Measurements from ENCODE around the gene CMA1.

CMA1 gene

DNA sequence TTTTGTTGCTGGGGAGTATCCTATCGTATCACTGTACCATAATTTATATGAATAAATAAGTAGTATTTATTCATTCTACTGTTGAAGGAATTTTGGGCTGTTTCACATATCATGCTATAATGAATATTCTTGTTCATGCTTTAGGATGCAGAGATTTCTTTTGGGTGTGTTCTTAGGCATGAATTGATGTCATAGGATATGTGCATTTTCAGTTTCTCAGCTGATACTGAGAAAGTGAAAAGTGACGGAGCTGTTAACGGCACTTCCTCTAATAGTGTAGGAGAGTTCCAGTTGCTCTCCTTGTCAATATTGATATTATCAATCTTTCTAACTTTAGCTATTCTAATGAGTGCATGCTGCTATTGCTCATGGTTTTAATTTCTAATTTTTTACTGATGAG lies 42.3 kb downstream of the CMA1 start:
- in situ Hi-C loops (cut with MboI; ENCODE audit: low sequenced_read_pairs), result no loop called here

DNA sequence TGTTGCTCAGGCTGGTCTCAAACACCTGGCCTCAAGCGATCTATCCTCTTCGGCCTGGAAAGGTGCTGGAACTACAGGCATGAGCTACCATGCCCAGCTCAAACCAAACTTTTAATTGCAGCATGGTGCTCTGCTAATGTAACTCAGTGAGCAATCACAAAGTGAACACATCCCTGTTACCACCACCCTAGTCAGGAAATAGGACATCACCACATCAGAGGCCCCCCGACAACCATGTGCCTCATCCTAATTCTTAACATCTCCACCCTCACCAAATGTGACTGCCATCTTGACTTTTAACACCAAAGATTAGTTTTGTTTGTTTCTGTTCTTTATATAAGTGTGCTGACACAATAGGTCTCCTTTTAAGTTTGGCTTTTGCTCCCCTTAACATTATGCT lies 42.7 kb downstream of the CMA1 start:
- in situ Hi-C loops (cut with MboI; ENCODE audit: low sequenced_read_pairs), result no loop called here

DNA sequence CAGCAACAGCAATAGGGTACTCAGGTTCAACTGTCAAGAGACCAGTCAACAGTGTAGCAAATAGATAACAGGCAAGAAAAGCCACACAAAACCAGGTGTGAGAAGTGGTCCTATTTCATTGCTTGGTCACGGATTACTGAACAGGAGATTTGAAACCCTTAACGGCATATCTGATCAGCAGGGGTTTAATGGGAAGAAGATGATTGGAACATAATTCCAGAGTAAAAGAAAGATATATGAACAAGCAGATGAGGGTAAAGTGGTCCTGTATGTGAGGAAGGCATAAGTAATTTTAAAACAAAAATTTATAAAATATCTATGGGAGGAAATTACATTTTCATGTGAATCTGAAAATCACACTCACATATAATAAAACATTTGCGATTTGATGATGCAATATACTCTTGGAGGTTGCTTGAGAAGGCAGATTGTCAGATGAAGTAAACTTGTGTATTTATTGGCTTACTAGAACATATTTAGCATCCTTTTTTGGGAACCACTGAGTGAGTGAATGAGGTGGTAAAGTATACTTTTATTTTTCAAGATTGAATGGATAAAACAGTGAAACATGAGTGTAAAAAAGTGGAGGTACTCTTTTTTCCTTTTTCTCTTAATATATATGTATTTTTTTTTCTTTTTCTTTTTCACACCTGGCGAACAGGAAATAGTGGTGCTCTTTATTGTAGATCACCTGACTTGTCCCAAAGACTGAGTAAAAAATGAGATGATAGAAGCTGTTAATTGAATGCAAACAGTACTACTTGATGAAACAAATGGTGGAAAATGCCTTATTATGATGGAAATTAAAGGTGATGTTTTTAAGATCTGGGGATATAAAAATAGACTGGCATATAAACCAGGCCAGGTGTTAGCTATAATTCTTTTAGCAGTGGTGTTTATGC lies 43.9 kb downstream of the CMA1 start:
- in situ Hi-C loops (cut with MboI; ENCODE audit: low sequenced_read_pairs), result no loop called here

DNA sequence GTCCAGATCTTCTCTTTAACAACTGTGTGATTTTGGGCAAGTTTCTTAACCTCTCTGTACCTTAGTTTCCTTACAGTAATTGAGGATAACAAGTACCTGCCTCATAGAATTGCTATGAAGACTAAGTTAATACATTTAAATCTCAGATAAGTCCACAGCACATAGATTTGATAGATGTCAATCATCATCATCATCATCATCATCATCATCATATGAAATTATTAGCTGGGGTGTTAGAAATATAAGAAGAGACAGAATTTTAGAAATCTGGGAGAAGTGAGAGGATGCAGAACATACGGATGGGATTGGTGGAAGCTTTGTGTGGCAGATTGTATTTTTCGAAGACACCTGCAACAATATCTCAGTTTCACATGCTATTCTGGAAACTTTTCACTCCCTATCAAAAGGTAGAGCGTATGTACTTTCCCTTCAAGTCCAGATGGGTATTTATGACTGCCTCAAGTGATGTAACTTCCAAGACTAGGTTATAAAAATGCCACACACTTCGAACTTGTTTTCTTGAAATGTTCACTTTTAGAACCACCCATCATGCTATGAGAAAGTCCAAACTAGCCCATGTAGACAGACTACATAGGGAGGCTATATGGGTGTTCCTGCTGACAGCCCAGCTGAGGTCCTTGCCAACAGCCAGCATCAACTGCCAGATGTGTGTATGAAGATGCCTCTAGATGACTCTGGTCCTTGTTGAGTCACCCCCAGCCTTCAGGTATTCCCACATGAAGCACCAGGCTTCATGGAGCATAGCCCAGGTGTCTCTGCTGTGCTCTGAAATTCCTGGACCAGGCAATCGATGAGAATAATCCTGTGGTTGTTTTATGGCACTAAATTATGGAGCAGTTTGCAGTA lies 44.8 kb downstream of the CMA1 start:
- in situ Hi-C loops (cut with MboI; ENCODE audit: low sequenced_read_pairs), result no loop called here

DNA sequence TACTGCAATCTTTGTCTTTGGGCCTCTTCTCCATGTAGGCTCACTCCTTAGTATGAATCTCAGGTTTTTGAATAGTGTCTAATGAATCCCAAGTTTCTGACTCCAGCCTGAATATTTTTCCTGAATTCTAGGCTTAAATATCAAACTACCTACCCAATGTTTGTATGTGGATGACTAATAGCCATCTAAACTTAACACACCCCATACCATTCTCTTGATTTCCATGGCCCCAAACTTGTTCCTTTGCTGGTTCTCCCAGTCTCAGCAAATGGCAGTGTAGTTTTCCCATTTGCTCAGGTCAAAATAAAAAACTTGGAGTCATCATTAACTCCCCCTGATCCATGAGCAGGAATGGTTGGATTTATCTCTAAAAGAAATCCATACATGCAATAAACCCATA lies 46.7 kb downstream of the CMA1 start:
- in situ Hi-C loops (cut with MboI; ENCODE audit: low sequenced_read_pairs), result no loop called here

DNA sequence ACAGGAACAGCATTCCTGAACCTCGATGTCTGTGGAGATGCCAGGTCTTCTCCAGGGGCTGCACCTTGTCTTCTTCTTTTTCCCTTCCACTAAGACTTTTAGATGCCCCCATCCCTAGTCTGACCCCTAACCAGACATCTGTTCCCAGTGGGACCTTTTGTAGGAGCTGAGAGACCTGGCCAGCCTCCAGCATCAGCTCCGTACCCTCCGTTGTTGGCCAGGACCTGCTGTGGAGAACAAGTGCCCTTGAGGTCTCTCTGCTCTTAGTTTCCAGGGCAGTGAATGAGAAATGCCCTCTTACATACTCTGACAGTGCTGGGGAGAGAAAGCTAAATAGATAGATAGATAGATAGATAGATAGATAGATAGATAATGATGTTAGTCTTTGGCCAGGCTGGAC lies 48.7 kb downstream of the CMA1 start:
- in situ Hi-C loops (cut with MboI; ENCODE audit: low sequenced_read_pairs), result no loop called here

DNA sequence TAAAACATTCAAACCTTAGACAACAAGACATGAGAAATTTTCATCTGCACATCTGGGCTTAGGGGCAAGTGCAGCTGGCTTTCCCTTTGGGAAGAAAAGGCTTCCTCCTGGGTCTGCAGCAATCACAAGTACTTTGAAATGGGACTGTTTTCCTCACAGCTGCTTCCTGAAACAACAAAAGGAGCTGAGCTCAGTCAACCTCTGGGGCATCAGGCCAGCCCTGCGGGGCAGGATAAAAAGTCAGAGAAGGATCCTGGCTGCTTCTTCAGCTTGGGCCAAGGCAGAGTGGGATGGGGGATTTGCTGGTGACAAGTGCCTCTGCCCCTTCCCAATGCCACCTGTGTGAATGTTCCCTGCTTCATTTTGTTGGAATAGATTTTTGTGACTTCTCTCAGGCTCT lies 49.3 kb downstream of the CMA1 start:
- in situ Hi-C loops (cut with MboI; ENCODE audit: low sequenced_read_pairs), result no loop called here

DNA sequence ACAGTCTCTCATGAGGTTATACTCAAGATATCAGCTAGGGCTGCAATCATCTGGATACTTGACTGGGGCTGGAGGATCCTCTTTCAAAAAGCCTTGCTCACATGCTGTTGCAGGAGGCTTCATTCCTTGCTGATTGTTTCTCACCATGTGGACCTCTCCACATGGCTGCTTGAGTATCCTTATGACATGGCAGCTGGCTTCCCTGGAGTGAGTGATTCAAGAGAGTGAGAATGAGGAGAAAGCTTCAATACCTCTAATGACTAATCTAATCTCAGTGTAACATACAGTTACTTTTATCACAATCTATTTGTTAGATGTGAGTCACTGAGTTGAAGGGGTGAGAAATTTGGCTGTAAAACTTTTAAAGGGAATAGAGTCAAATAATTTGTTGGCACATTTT lies 51.1 kb downstream of the CMA1 start:
- in situ Hi-C loops (cut with MboI; ENCODE audit: low sequenced_read_pairs), result no loop called here
